ENCODE measurements around the gene ODAD2. TPM values are rescaled to one million over a fixed set of nuclear protein-coding genes. Genes with fewer than 3 reads are reported as not detected.

Gene ODAD2
- total and polyA plus RNA-seq, 2 donors (not counting 1 experiment from before 2014, with no cell fraction given): not detected

DNA sequence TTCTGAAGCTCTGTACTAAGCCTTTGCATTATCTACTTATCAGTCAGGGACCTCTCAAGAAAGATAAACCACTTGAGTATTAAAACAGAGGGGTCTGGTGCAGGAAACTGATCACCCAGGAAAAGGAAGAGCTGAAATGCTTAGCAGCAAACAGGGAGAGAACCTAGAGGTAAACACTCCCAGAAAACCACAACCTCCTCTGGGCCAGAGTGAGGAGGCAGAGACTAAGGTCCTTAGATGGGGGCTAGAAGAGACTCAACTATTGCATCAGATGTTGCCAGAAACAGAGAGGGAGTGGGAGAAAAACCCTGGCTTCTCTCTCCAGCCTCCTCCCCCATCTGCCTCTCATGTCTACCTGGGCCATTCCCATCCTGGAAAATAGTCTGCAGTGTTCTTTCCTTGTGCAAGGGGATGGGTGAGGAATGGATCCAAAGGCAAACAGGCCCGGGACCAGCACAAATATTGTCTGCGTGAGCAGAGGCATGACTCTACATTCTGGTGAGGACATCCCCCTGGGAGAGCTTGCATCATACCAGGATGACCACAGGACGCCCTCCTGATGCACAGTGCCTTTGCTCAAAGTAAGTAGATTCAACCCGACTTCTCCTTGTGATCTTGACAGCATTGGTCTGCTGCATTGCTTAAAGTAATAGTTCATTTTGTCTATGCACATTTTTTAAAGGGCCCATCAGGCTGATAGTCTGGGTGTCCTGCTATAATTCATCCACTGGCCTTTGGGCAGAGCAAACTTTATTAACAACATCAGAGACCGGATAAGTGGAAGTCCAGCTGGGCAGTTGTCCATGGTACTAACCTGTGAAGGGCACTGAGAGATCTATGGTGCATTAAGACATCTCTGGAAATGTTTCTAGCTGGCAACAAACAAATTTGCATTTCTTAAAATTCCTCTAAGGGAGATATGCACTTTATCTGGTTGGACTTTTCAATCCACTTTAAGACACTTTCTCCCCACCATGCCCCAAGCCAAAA is 22.4 kb upstream of the ODAD2 start:
- ChIA-PET CTCF (no interaction called here), POLR2A (no interaction called here)
- H3K4me3 Mint-ChIP-seq: no peak overlapping the region

More for the DNA sequence above, 22.4 kb upstream of the ODAD2 start:
- Mint-ChIP-seq H3K27ac (no peak overlapping the region), H3K9me3 (ENCODE audit: insufficient read depth) (no peaks in the 10 kb centered on the region), H3K4me1 (no peaks in the 10 kb centered on the region), H3K27me3 (peaks cover 5% of the 10 kb centered on the region)
- Histone ChIP-seq H4K20me1 (ENCODE audit: control insufficient read depth, insufficient read depth, low read length, poor library complexity, severe bottlenecking) (no peaks in the 10 kb centered on the region), H2AFZ (ENCODE audit: insufficient read depth, low read depth, low read length, poor library complexity, severe bottlenecking) (no peak overlapping the region), H3K4me3 (ENCODE audit: control extremely low read depth in 1 of 5, extremely low read depth in 1 of 5, insufficient read depth in 1 of 5, low read depth in 2 of 5, low read length in 4 of 5) (no peak overlapping the region), H3K27ac (ENCODE audit: low read length in 2 of 2) (no peak overlapping the region), H3K79me2 (ENCODE audit: control insufficient read depth, insufficient read depth, low read length) (no peaks in the 10 kb centered on the region), H3K4me2 (replicated peaks; ENCODE audit: low read depth, low read length, poor library complexity, severe bottlenecking) (no peak overlapping the region), H3K4me1 (ENCODE audit: control insufficient read depth in 2 of 2, insufficient read depth in 2 of 2, low read length in 2 of 2) (no peaks in the 10 kb centered on the region), H3K36me3 (replicated peaks in 1 of 2; ENCODE audit: control extremely low read depth in 1 of 2, control insufficient read depth in 1 of 2, extremely low read depth in 1 of 2, insufficient read depth in 2 of 2, low read length in 1 of 2) (no peaks in the 10 kb centered on the region), H3K9ac (ENCODE audit: low read length) (no peak overlapping the region), H3K27me3 (replicated peaks in 1 of 4; ENCODE audit: control extremely low read depth in 1 of 4, control insufficient read depth in 3 of 4, insufficient read depth in 4 of 4, low read length in 3 of 4) (peaks cover 0 to 3% (median 1%) of the 10 kb centered on the region in 4 experiments), H3K9me3 (ENCODE audit: control extremely low read depth in 1 of 3, control insufficient read depth in 2 of 3, insufficient read depth in 1 of 3, low read length in 2 of 3) (no peaks in the 10 kb centered on the region)
- TF ChIP-seq, protein P1, sequence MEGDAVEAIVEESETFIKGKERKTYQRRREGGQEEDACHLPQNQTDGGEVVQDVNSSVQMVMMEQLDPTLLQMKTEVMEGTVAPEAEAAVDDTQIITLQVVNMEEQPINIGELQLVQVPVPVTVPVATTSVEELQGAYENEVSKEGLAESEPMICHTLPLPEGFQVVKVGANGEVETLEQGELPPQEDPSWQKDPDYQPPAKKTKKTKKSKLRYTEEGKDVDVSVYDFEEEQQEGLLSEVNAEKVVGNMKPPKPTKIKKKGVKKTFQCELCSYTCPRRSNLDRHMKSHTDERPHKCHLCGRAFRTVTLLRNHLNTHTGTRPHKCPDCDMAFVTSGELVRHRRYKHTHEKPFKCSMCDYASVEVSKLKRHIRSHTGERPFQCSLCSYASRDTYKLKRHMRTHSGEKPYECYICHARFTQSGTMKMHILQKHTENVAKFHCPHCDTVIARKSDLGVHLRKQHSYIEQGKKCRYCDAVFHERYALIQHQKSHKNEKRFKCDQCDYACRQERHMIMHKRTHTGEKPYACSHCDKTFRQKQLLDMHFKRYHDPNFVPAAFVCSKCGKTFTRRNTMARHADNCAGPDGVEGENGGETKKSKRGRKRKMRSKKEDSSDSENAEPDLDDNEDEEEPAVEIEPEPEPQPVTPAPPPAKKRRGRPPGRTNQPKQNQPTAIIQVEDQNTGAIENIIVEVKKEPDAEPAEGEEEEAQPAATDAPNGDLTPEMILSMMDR (IDR thresholded peaks at IDR 0.05): no peak
- no peak for TF ChIP-seq EZH2 (IDR thresholded peaks at IDR 0.05; ENCODE audit: borderline replicate concordance, insufficient read depth, low read depth, low read length, poor library complexity, severe bottlenecking)
- ATAC-seq (ENCODE audit: low read depth) (no peak), DNase-seq (no peak)
- WGBS (ENCODE audit: insufficient coverage): 78% methylated on average over 4 of the region's 5 CpGs
- intact Hi-C loops (cut with micrococcal nuclease): no loop called here

All from B cell (primary cell).